NCI-H524 (cell line): ENCODE data around the gene PRDX3.

Experiments used
- DNase-seq, 2 experiments: peaks; one replicate each; lab custom pipeline; 2025; lab: John Stamatoyannopoulos, UW

PRDX3 gene

DNA sequence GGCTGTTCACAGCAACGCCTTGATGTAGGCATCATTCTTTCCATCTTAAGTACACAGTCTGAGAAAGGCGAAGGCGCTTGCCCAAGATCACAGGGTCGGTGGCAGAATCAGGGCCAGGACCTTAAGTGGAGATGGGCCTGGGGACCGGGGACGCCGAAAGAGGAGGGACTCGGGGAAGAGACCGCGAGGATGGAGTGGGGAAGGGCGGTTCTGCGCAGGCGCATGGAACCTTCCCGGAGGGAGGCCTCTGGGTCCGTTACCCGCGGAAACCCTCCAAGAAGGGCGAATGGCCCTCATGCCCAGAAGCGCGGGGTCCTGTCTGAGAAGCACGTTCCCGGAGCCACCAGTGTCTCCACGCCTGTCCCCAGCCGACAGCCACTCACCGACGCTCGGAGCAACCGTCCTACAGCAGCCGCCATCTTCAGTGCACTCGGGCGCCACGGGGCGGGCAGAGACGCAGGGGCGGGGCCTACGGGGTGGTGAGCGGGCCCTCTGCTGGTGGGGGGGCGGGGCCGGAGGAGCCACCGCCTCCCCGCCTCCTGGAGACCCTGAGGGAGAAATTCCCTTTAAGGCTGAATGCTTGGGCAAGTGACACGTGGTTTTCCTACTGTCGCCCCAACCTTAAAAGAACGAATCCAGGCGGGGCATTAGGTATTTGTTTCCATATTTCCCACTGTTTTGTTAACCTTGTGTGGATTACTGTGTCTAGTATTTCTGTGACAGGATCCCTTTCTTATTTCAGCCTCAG, at the start of gene PRDX3:
PRDX3 (minus strand) TSS at position 441 of the 748 bp plus-strand sequence; CDS start at position 419, 22 bp downstream.
- DNase-seq: peak; percentile 70 to 79

DNA sequence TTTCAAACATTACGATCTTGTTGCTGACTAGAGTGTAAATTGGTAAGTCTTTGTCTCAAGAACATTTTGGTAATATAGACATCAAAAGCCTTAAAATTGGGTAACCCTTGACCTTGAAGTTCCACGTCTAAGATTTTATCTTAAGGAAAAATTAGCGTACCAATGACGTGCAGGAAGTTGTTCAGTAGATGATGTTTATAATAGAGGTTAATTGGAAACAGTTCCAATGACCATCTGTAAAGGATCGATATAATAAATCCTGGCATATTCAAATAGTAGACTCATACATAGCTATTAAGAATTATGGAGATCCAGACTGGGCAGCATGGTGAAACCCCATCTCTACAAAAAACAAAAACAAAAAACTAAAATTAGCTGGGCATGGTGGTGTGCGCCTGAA, 49.2 kb upstream of the PRDX3 start:
- DNase-seq: no peak

DNA sequence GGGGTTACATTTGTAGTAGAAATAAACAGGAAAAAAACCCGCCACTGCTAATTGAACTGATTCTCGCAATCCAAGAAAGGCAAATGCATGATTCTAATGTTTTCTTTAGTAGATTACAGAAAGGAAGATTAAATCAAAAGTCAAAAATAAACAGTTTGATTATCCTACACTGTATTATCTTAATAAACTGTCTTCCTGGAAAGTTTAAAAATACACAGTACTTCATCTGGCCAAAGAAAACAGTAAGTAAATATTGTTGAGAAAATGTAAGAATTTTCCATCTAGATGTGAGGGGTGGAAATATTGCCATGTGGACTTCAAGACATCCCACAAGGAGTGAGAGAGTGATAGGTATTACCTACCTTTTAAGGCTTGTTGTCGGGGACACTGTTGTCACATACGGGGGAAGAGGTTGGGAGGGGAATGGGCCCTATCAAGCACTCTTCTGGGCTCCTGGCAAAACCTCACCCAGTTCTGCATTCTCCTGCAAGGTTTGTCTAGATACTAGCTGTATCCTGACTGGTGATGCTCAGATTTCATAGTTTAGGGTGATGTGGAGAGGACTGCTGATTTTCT, 46.6 kb upstream of the PRDX3 start:
- DNase-seq: no peak

DNA sequence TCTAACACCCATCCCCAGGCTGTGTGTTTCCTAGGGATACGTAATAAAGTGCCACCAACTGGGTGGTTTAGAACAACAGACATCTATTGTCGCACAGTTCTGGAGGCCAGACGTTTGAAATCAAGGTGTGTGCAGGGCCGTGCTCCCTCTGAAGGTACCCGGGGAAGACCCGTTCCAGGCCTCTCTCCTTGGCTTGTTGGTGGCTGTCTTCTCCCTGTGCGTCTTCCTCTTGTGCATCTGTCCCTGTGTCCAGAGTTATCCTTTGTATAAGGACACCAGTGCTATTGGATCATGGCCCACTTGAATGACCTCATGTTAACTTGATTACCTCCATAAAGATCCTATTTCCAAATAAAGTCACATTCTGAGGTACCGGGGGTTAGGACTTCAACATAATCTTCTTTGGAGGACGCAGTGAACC, 44.4 kb upstream of the PRDX3 start:
- DNase-seq: no peak

DNA sequence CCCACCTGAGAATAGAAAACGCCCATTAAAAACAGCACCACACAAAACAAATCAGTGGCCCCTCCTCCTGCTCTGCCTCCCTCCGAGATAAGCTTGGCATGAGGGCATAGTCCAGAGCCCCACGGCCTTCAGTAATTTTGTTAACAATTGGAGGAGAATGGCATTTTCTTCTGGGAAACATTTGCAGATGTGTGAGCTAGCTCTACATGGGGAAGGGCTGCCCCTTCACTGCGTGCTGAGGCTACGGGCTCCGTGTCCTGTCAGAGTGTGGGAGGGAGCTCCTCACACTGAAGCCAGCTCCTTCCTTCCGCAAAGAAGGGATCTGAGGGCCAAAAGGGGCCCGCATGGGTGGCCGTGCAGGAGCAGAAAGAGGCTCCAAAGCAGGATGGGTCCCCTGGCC, 43.9 kb upstream of the PRDX3 start:
- DNase-seq: no peak

DNA sequence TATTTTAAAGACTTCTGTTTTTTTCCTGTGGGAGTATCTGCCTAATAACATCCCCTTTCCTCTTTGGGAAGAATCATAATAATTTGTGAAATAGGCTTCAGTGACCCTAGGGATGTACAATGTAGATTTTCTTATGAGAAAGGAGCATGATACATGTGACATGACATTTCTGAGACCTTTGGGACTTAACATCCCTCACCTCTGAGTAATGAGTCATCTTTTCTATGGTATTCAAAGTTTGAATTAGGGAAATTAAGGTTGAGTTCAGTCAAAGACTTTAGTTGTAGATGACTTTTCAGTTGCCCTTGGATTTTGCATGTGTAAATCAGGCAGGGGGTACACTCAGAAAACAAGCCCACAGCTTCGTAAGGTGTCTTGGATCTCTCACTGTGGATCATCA, 43.1 kb upstream of the PRDX3 start:
- no peak for DNase-seq

DNA sequence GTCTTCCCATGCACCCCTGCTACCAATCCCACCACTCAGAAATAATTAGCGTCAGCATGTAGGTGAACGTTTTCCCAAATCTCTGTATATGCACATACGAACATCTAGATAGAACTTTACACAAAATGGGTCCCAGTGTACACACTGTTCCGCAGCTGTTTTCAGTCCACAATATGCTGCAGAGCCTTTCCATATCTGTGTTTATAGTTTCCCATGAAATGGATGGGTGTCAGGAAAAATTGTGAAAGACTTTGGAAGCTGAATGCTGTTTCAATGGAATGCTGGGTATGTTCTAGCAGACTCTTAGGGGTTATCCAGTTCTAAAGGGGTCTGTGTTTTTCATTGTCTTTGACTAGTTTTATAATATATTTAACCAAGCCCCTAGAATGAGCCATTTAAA, 42.6 kb upstream of the PRDX3 start:
- no peak for DNase-seq

DNA sequence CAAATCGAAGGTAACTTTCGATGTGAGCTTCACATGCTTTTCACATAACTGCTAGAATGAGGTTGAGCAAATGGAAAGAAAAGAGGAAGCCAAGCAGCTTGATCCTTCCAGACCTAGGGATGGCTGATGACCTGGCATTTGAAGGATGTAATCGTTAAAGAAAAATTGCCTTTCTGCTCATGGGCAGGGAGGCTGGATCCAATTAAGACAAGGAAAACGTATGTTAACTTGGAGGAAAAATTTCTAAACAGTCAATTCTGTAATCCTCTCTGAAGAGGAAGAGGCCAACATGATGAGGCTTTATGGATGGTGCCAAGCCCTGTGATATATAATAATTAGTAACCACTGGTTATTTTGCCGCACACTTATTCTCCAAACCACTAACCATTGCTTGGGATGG, 41.3 kb upstream of the PRDX3 start:
- no peak for DNase-seq

DNA sequence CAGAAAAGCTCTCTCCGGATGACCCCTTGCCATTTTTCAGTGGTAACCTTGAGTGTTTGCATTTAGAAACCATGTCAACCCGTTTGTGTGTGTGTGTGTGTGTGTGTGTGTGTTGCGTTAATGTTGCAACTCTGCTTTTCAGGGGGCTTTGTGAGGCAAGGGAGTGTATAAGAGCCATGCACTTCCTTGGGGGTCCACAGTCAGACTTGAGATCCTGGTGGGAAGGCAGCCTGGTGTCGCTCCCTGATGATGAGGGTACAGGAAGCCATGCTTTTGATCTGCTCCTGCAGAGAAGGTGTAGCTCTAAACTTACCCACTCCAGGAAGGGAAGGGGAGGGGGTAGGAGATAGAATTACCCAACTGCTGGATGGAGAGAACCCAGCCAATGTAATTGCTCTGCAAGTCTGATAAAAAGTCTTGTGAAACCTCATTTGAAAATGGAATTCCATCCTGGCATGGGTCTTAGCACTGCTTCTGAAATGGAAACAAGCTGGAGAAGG, 39.4 kb upstream of the PRDX3 start:
- DNase-seq: no peak

DNA sequence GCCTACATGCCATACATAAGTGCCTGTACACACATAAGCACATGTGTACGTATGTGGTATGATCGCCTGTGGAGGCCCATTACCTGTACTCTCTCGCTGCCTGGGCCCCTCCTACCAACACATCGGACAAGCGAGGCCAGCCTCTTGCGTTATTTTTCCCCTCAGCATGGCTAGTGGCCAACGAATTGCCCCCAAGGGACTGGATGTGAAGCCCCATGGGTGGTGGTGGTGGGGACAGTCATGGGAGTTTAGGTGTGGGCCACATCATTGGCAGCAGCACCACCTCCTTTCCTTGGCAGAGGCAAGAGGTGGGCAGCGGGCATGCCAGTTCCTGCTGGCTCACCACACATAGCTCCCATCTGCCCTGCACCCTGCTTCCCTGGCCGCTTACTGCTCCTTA, 38.8 kb upstream of the PRDX3 start:
- DNase-seq: no peak

DNA sequence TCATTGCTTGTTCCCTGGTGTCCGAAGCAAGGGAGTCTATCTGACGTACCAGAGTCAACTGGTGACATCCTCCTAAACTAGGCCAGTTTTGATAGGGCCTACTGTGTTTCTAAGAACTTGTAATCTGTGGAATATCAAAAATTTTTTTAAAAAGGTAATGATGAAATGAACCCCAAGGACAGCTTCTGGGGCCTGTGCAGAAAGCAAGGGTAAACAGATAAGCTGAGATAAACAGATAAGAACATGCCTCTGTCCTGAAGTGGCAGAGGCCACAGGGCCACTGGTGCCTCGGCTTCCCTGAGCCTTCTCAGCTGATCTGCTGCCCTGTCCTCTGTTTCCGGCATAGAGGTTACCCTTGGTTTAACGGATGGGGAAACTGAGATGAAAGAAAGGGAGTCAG, 37.5 kb upstream of the PRDX3 start:
- DNase-seq: no peak

DNA sequence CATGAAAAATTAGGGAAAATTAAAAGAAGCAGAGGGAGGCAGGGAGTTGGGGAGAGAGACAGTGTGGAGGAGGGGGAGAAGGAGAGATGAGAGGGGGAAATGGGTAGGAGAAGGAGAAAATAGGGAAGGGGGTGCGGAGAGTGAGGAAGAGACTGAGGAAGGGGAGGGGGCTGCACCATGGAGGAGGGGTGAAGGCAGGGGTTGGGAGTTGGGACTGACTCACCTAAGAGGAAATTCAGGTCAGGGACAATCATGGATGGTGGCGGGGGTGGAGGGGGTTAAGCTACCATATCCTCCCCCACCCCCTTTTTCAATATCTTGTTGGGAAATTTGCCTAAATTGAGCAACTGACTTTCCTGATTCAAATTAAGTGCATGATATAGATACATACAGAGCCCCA, 36.8 kb upstream of the PRDX3 start:
- DNase-seq: no peak

DNA sequence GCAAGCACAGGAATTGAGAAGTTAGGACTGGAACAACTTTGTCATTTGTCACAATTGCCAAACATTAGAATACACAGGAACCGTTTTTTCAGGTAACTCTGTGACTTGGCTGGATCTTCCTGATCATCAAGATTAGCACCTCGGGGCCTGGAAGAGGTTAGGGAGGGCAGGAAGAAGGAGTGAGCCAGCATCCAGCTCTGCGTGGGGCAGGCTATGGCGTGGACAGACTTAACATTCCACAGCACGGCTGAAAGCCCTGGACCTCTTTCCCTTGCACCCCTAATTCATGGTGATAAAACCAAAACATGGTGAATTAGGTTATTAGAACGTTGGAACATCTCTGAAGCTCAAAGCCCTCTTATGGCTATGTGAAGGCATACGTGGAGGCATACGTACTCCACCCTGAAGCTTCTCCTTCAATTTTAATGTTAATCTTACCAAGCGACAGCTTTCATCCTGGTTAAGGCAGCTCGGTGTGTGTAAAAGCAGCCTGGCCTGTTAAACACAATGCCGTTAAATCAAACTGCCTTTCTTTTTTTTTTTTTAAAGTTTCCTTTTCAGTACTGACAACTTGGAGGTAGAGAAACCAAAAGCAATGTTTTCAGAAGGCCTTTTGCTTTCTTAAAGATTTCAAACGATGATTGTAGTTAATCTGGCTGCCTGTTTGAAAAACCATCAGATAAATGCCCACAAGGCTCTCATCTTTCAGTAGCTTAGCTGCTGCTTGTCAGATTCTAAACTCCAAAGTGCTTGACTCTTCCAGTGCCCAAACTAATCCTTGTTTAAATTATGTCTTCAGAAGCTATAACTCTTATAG, 33.2 kb upstream of the PRDX3 start:
- DNase-seq: peak; percentile 13 to 43

DNA sequence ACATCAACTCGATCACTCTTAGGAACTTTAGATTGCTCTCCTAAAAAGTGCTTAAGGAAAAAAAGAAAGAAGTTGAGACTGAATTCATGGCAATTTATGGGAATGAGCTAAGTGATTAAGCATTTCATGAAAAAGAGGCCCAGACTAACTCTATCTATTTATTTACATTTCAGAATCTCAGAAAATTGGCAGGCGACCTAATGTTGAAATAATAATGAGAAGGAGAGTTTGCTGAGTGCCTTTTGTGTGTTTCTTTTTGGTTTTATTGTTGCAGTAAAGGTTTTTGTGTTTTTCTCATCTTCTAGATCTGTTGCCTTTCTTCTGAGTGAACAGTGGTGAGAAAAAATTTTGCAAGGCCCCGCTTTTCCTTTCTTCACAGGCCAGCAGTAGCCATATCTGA, 32.6 kb upstream of the PRDX3 start:
- DNase-seq: no peak

DNA sequence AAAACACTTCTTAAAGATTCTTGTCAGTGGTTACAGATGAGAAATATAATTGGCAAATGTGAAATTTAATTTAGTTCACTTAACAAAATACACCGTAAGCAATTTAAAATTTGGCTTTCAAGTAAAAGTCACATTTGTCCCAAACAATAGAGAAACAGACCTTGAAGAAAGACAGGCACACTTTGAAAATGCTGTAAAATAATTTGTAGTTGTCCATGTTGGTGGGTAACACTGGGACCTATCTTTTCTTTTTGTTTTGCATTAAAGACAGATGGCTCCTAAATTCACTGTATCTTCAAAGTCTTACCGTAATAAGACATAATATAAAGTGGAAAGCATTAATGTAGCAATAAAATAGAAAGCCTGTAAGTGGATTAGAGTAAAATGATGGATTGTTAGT, 32.0 kb upstream of the PRDX3 start:
- DNase-seq: peak in 1 of 2 experiments; percentile 13

DNA sequence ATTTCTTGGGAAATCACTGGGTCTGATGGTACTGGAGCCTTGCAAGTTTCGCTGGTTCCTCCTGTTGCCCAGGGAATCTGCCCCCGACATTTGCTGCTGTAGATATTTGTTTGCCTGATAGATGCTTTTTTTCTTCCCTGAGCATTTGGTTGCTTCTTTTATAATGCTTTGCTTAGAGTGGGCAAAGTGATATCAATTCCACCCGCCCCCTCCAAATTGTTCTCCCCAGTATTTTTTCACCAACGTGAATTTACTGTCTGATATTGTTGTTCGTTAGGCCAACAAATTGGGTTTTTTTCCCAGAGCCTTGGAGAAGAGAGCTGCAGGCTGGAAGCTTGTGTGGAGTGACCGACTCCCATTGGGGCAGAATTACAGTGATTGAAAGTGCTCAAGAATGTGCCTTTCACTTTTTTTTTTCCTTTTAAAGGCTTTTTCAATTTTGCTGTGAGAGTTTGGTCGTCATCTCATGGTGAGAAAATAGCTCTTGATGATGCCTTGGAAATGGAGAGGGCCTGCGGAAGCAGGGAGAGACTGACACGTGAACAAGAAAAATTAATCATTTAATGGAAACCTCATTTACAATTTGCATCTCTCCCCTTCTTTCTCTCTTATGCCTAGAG, 31.2 kb upstream of the PRDX3 start:
- no peak for DNase-seq

DNA sequence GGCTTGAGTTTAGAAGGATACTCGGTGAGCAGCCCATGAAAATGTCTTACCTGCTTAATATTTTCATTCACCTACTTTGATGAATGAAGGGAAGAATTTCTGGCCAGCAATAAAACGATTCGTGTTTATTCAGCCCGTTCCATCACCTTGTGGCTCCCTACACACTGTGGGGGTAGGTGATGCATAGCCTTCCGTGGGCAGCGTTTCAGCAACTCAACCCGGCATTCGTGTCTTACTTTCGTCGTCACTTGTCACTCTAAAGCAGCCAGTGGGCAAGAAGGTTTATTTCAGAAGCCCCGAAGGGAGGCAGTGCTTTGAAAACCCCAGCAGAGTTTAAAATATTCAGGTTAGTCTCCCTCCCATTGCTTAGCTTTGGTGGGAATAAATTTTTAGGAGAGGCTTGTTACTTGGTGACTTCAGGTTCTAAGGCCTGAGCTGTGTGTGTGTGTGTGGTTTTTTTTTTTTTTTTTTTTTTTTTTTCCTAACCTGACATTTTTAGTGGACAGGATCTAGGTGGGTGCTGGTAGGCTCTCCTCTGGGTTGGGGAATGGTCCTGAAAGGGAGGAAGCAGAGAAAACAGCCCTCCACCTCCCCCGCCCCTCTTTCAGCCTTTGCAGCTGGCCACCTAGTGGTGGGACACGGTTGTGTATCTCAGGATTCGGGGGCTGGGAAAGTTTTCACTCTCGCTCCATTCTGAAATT, 30.6 kb upstream of the PRDX3 start:
- DNase-seq: peak; percentile 22 to 61

DNA sequence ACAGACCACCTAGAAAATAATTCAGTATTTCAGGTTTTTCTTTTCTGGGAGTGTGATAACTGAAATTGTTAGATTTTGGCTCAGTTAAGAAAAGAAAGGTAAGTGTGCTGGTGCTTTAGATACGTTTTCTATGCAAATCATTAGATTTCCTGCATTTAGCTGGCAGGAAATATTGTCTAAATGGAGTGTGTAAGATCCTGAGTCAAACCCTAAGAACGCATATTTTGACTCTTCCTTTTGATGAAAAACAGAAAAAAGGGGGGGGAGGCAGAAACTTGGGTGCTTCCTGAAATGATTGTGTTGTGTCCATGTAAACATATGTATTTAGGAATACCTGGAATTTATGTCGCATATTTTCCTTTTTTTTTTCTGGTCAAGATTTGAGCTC, 29.9 kb upstream of the PRDX3 start:
- DNase-seq: no peak

DNA sequence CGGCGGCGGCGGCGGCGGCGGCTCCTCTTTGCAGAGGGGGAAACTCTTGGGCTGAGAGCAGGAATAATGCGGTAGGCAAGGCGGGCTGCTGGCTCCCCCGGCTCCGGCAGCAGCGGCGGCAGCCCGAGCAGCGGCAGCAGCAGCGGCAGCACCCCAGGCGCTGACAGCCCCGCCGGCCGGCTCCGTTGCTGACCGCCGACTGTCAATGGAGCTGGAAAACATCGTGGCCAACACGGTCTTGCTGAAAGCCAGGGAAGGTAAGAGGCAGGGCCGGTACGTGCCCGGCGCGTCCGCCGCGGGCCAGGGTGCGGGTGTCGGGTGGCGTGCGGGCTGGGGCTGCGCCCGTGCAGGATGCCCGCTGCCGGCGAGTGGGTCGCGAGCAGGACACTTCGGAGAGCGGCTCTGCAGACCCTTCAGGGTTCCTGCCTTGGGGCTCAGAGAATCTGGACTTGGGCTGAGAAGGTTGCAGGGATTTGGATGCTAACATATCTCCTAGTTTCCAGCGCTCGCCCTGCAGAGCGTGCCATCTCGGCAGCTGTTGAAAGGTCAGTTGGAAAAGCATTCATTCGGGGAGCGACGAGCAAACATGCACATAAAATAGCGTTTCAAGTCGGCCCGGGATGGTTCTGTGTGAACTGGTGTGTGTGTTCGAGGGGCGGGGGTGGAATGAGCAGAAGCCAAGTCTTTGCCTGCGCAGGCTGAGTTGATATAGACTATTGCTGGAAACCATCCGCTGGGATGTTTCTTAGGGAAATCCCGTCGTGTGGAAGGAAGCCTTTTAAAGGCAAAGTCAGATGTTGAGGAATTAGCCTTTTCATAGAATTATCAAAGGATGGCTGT, 29.3 kb upstream of the PRDX3 start:
- DNase-seq: peak; percentile 41 to 49

DNA sequence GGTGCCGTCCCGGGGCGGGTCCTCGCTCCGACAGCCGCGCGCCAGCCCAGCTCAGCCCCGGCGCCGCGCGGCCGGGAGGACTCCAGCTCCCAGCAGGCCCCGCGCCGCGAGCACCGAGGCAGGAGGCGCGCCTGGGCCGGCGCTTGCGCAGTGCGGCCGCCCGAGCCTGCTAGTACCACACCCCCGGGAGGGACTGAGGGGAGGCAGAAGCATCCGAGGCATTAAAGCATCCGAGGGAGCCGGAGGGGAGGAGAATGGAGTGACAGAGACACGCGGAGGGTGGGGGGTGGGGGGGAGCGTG, 28.7 kb upstream of the PRDX3 start, which contains the start of gene GRK5:
GRK5 (plus strand) TSS at position 206 of the 301 bp plus-strand sequence. CDS start 347 bp downstream, outside the sequence.
- DNase-seq: peak; percentile 82 to 89
